Measurements from ENCODE around the gene TRIM31.

Gene TRIM31

GRCh38 chr6:30102970-30103871 lies 9.7 kb downstream of the TRIM31 start:
- Histone ChIP-seq H3K4me3 (replicated peaks; ENCODE audit: low read depth, low read length) (peak overlapping the region; percentile 50), H3K27me3 (replicated peaks; ENCODE audit: control insufficient read depth, insufficient read depth, low read length) (peaks cover 10% of the 10 kb centered on the region), H3K36me3 (ENCODE audit: control insufficient read depth, insufficient read depth, low read length) (no peaks in the 10 kb centered on the region)
- DNase-seq (ENCODE audit: extremely low read depth, insufficient read length) = peak; percentile 66
- TF ChIP-seq, protein P1, sequence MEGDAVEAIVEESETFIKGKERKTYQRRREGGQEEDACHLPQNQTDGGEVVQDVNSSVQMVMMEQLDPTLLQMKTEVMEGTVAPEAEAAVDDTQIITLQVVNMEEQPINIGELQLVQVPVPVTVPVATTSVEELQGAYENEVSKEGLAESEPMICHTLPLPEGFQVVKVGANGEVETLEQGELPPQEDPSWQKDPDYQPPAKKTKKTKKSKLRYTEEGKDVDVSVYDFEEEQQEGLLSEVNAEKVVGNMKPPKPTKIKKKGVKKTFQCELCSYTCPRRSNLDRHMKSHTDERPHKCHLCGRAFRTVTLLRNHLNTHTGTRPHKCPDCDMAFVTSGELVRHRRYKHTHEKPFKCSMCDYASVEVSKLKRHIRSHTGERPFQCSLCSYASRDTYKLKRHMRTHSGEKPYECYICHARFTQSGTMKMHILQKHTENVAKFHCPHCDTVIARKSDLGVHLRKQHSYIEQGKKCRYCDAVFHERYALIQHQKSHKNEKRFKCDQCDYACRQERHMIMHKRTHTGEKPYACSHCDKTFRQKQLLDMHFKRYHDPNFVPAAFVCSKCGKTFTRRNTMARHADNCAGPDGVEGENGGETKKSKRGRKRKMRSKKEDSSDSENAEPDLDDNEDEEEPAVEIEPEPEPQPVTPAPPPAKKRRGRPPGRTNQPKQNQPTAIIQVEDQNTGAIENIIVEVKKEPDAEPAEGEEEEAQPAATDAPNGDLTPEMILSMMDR (IDR thresholded peaks at IDR 0.05; ENCODE audit: insufficient read depth, low read length, poor library complexity, severe bottlenecking) = peak; percentile 96

- Histone ChIP-seq H3K36me3 (ENCODE audit: control insufficient read depth, insufficient read depth, low read length) (no peaks in the 10 kb centered on the region), H3K27me3 (replicated peaks; ENCODE audit: control insufficient read depth, insufficient read depth, low read length) (peaks cover 10% of the 10 kb centered on the region), H3K4me3 (replicated peaks; ENCODE audit: low read depth, low read length) (no peak overlapping the region)
- DNase-seq (ENCODE audit: extremely low read depth, insufficient read length) = no peak
- TF ChIP-seq, protein P1 (IDR thresholded peaks at IDR 0.05; ENCODE audit: insufficient read depth, low read length, poor library complexity, severe bottlenecking) = no peak
Measured at GRCh38 chr6:30102414-30102969, 10.4 kb downstream of the TRIM31 start.

GRCh38 chr6:30101444-30102413 lies 11.2 kb downstream of the TRIM31 start:
- DNase-seq (ENCODE audit: extremely low read depth, insufficient read length) = peak; percentile 68
- H3K27me3 ChIP-seq (replicated peaks; ENCODE audit: control insufficient read depth, insufficient read depth, low read length) = peaks cover 10% of the 10 kb centered on the region
- peak overlapping the region; percentile 45 for H3K4me3 ChIP-seq (replicated peaks; ENCODE audit: low read depth, low read length)
- TF ChIP-seq, protein P1 (IDR thresholded peaks at IDR 0.05; ENCODE audit: insufficient read depth, low read length, poor library complexity, severe bottlenecking) = peak; percentile 4
- H3K36me3 ChIP-seq (ENCODE audit: control insufficient read depth, insufficient read depth, low read length) = no peaks in the 10 kb centered on the region

GRCh38 chr6:30100585-30101443 lies 12.1 kb downstream of the TRIM31 start:
- H3K27me3 ChIP-seq (replicated peaks; ENCODE audit: control insufficient read depth, insufficient read depth, low read length) = peaks cover 10% of the 10 kb centered on the region
- DNase-seq (ENCODE audit: extremely low read depth, insufficient read length) = no peak
- H3K4me3 ChIP-seq (replicated peaks; ENCODE audit: low read depth, low read length) = peak overlapping the region; percentile 47
- TF ChIP-seq, protein P1 (IDR thresholded peaks at IDR 0.05; ENCODE audit: insufficient read depth, low read length, poor library complexity, severe bottlenecking) = no peak
- no peaks in the 10 kb centered on the region for H3K36me3 ChIP-seq (ENCODE audit: control insufficient read depth, insufficient read depth, low read length)

DNA sequence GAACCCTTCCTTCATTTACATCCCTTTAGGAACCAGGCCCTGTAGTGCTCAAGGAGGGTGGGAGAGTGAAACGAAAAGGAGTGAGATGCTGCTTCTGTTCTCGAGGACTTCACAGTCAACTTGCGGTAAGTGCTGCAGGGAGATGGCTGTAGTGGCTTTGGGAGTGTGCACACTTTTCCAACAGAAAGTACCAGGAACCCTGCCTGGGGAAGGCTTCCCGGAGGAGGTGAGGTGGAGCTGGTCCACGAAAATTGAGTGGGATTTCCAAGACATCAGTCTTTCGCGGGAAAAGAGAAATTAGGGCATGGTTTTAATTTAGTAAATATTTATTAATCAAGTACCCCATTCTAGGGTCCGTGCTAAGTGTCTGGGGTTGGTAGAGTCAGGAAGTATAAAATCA lies 12.7 kb downstream of the TRIM31 start:
- Histone ChIP-seq H3K27me3 (replicated peaks; ENCODE audit: control insufficient read depth, insufficient read depth, low read length) (peaks cover 10% of the 10 kb centered on the region), H3K36me3 (ENCODE audit: control insufficient read depth, insufficient read depth, low read length) (no peaks in the 10 kb centered on the region), H3K4me3 (replicated peaks; ENCODE audit: low read depth, low read length) (no peak overlapping the region)
- TF ChIP-seq, protein P1 (IDR thresholded peaks at IDR 0.05; ENCODE audit: insufficient read depth, low read length, poor library complexity, severe bottlenecking) = no peak
- no peak for DNase-seq (ENCODE audit: extremely low read depth, insufficient read length)

Measured in GM06990 (cell line).